ENCODE results near the gene JAG2. TPM values are rescaled to one million over a fixed set of nuclear protein-coding genes. Genes with fewer than 3 reads are reported as not detected.
"Not testable (repeated sequence)": the region's sequence is repeated elsewhere in the genome, so short reads cannot be mapped to it uniquely, and the experiment has no call there.

Gene JAG2
- total RNA-seq, 1 donor from 2014 or later = 33.6 TPM

DNA sequence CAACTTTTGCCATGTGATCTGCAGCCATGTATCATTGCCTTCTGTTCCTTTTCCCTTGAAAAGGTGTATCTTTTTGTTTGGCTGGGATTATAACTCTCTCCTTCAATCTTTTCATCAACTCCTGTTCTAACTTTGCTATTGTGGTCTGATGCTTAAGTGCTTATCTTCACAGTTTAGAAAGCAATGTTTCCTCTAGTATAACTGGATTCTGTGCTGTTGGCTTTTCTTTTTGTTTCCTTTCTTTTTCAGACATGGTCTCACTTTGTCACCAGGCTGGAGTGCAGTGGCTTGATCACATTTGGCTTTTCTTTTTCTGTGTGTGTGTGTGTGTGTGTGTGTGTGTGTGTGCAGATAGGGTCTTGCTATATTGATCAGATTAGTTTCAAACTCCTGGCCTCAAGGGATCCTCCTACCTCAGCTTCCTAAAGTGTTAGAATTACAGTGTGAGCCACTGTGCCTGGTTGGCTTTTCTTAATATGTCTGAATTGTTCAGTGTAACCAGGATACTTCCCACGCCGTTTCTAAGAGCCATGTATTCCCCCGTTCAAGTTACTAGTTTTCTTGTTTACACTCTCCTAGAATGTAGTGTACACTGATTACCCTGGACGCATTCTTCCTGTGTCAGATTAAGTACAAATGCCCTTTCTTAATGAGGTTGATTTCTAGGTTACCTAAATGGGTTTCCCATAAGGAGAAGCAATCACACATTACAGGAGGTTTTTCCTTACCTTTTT lies 35.5 kb downstream of the JAG2 start:
- no peak for DNase-seq
- ATAC-seq = no peak
- intact Hi-C loops (cut with micrococcal nuclease) = no loop called here

DNA sequence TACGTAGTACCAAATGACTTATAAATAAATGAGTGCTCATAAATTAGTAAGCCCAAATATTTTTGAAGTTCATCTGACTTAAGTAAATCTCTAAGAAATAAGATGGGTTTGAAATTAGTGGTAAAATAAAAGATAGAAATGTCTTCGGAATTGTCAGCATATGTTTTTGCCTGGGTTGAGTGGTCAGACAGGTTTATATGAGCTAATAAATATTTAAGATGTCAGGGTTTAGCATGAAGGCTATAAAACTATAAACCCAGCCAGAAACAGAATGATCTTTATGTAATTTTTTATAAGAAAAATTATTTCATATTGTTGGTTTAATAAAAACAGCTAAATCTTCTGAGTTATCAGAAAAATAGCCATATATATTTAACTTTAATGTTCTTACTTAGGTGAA lies 37.3 kb downstream of the JAG2 start:
- ATAC-seq = no peak
- intact Hi-C loops (cut with micrococcal nuclease) = no loop called here

DNA sequence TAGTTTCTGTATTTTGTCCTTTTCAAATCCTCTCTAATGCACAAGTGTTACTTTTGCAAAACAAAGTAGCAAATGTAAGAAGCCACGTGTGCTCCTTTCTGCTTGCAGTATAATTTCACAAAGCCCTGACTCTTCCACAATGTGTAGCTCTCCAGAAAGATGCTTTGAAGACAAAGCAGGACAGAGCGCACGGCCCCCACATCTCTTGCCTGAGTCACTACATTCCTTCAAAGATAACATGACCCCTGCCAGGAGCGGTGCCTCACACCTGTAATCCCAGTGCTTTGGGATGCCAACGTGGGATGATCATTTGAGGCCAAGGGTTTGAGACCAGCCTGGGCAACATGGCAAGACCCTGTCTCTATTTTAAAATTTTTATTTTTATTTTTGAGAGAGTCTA lies 40.5 kb downstream of the JAG2 start:
- ATAC-seq (no peak), DNase-seq (no peak)
- intact Hi-C loops (cut with micrococcal nuclease) = no loop called here

More for the DNA sequence above, 37.3 kb downstream of the JAG2 start:
- no peak for DNase-seq

DNA sequence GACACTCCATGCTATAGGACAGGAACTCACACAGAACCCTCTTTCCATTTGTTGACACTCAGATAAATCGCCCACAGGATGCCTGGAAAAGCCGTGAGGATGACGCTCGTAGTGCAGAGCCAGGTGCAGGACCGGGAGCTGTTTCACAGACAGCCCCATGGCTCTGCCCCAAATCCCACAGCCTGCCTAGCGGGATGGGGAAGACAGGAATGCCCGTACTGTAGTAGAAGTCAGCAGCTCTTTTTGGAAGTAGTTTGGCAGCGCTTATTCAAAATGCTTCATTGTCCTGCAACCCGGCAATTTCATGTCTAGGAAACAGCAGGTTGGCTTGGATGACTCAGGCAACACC lies 41.6 kb downstream of the JAG2 start:
- no peak for DNase-seq
- intact Hi-C loops (cut with micrococcal nuclease) = no loop called here
- ATAC-seq = no peak

DNA sequence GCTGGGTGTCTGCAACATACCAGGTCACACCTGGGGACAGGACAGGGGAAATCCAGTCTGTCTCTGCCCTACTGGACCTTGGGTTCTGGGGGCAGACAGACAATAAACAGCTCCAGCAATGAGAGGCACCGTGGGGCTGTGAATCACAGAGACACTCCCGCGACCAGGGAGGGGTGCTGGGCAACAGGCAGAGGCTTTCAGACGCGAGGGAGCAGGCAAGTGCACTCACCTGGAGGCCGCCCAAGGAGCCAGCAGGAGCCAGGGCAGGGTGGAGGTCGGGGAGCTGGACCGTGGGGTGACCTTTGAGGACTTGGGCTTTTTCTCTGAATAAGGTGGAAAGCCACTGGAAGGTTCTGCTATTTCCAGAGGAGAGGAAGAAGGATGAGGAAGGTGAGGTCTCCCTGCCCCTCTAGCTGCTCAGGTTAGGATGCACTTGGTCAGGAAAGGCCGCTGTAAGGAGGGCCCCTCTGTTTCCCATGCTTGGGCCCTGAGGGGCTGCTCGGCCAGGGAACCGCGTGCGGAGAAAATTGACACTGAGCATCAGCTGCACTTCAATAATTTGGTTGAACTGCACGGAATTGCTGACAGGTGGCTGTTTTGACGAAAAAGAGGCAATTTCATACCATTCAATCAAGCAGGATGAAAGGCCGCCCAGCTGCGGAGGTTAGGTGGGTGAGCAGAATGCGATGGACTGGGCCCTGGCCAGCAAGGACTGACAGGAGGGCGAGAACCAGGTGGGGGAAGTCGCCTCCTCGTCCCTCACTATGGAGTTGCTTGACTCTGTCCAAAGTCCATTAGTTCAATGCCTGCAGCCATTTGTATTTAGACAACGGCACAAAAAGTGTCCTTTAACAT lies 42.2 kb downstream of the JAG2 start:
- ATAC-seq = no peak
- intact Hi-C loops (cut with micrococcal nuclease) = no loop called here

DNA sequence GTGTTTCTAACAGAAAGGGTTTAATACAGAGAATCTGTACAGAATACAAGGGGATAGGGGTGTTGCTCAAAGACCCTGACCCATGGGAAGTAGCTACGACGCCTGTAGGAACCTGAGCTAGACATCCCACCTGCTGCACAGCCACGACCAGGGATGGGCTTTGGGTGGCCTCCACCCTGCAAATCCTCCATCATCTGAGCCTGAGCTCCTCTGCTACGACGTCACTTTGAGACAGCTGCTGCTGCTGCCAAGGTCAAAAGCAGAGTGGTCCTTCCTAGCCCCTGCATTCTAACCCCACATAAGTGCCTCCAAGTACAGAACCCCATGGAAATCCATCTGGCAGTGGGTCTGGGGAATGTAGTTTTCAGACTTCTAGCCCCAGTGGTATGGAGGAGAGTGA lies 43.8 kb downstream of the JAG2 start:
- no peak for DNase-seq
- intact Hi-C loops (cut with micrococcal nuclease) = no loop called here
- no peak for ATAC-seq

More for the DNA sequence above, 42.2 kb downstream of the JAG2 start:
- DNase-seq = no peak

DNA sequence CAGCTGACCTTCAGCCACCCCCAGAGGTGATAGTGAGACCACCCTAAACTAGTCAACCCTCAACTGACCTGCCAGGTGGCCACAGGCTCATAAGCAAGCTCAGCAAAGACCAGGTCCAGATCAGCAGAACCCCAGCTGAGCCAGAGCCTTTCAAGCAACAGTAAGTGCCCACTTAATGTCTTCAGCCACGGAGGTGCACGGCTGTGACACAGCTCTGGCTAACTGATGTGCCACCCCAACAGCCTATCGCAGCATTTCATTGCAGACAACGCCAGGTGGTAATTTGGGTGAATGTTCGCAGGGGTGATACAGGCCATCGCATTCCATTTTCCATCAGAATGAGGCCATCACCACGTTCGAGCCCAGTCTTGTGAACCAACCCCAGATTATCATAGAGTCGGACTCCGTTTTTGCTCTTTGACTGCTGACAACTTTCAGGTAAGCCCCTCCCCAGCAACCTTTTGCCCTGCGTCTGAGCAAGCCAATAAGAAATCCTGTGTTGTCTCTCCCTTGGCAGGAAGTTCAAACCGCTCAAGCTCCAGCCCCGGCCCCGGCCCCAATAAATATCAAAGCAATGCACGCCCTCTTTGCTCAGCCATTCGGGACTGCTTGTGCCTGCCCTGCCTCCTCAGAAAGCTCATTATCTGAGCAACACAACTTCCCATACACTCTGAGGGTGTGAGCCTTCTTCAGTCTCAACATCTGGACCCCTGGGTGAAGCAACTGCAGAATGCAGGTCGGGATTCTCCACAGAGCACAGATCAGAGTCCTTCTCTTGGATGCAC lies 44.4 kb downstream of the JAG2 start:
- no peak for DNase-seq
- intact Hi-C loops (cut with micrococcal nuclease) = loop anchor here (2.0 kb wide), 1 partner anchor 19 kb away; no protein-coding TSS in a partner anchor

DNA sequence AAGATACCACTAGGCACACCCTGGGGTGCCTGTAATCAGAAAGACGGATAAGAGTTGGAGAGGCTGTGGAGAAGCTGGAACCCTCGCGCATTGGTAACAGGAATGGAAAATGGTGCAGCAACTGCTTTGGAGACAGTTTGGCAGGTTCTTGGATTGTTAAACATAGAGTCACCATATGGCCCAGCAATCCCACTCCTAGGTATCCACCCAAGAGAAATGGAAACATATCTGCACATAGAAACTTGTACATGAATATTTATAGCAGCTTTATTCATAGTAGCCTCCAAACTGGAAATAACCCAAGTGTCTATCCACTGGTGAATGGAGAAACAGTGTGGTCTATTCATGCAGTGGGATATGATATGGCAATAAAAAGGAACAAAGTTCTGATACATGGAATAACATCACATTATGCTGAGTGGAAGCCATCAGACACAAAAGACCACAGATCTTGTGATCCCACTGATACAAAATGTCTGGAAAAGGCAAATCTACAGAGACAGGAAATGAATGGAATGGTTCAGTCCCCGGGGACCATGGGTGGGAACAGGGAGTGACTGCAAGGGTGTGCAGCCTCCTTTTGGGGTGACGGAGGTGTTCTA lies 45.4 kb downstream of the JAG2 start:
- no peak for ATAC-seq
- DNase-seq = no peak
- intact Hi-C loops (cut with micrococcal nuclease) = loop anchor here (2.0 kb wide), 1 partner anchor 18 kb away; no protein-coding TSS in a partner anchor

More for the DNA sequence above, 44.4 kb downstream of the JAG2 start:
- ATAC-seq = no peak

DNA sequence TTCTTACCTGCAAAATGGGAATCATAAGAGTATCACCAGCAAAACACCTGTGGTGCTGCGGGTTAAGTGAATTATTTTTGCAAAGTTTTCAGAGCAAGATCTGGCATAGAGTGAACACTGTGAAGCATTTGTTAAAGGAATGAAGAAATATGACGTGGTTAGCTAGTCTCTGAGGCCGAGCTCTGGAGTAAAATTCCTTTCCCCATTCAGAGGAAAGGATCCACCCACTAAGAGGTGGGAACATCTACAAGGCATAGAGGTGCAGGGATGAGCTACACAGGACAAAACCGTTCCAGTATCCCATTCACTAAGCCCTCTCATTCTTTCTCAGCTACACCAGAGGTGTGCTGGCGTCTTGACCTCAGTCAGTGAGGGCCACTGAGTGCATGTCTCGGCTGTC lies 48.5 kb downstream of the JAG2 start:
- no peak for DNase-seq
- no peak for ATAC-seq
- intact Hi-C loops (cut with micrococcal nuclease) = no loop called here

DNA sequence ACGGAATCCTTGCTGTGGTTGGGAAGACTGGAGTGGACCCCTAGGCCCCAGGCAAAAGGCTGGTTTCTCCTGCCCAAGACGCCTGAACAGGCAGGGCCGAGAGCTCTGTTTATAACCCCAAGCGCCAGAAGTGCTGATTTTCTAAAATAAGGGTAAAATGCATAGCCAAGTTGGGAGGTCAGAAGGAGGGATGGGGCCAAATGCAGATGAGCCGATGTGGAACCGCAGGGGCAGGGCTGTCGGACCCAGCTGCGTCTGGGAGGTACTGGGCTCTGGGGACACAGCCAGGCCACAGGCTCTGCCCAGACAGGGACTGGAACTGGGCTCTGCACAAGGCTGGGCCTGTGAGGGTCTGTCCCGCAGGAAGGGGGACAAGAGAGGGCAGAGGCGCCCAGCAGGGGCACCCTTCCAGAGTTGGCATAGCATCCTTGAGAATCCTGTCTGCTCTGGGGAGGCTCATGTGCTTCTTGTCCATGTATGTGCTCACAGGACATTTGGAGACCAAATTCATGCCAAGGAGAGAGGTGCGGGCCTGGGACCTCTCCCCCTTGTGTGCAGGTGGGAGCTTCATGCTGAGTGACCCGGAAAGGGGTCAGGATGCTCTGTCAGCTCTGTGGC lies 49.1 kb downstream of the JAG2 start:
- intact Hi-C loops (cut with micrococcal nuclease) = no loop called here
- no peak for DNase-seq
- no peak for ATAC-seq

DNA sequence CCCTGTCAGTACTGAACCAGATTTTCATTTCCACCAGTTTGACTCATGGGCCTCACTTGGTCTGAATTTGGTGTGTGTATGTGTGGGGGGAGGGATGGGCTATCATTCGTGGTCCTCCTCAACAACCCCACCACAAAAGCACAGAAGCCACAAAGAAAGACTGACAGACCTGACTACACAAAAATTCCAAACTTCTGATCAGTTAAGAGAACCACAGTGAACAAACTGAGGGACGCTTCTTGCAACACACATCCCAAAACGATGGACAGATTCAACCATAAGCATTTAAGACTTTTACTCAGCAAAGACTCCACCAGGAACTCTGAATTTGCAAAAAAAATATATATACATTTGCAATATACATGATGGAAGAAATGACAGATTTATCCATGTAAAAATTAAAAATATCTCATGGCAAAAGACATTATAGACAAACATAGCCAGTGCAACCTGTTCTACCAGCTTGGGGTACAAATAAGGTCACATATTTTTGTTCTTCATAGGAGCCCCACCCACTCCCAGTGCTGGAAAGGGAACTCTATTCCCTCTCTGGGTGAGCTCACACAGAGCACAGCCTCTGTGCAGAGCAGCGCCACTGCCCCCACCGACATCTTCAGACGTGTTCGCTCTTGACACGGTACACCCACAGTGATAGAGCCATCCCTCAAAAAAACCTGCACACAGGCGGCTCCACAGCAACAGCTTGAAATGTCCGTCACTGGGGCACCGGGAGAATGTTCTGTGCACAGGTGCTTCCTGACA lies 49.7 kb downstream of the JAG2 start:
- intact Hi-C loops (cut with micrococcal nuclease) = no loop called here
- no peak for ATAC-seq
- DNase-seq = no peak

DNA sequence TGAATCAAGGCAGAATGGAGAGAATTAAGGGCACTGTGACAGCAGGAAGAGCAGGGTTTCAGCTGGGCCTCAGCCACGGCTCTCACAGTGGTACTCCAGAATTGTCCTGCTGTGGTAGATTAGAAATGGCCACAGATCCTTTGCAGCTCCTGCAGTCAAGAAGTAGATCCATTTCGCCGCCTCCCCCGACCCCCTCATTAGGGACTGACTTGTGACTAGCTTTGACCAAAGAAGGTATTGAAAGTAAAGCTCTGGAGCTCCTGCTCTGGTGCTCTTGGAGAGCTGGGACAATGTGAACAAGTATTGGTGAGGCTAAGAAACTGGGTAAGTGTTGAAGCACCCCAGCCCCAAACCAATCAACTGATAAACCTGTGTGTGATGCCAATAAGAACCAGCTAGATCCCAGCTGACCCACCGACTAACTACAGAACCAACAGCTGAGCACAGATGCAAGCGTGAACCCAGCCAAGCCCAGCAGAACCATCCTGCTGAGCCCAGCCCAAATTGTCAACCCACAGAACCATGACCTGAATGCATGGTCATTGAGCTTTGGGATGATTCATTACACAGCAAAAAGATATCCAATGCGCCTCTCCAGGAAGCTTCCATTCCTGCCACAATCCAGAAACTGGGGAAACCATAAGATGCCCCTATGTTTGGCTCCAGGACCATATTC lies 50.7 kb downstream of the JAG2 start:
- intact Hi-C loops (cut with micrococcal nuclease) = no loop called here
- no peak for ATAC-seq
- no peak for DNase-seq

DNA sequence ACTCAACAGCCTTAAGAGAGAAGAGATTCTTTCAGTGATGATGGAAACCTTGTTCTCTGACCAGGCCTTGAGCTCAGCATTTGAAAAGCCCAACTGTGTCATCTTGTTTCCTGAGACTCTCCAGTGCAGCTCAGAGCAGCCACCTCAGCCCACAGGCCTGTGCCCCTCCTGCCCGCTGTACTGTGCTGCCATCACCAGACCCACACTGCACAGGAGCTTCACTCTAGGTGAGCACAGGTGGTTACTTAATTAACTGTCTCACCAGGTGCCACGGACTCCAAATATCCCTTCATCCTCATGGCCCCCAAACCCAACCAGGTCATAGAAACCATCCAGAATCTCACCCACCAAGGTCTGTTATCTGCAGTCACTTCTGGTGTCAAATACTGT lies 51.3 kb downstream of the JAG2 start:
- intact Hi-C loops (cut with micrococcal nuclease) = no loop called here
- DNase-seq (no peak), ATAC-seq (no peak)

DNA sequence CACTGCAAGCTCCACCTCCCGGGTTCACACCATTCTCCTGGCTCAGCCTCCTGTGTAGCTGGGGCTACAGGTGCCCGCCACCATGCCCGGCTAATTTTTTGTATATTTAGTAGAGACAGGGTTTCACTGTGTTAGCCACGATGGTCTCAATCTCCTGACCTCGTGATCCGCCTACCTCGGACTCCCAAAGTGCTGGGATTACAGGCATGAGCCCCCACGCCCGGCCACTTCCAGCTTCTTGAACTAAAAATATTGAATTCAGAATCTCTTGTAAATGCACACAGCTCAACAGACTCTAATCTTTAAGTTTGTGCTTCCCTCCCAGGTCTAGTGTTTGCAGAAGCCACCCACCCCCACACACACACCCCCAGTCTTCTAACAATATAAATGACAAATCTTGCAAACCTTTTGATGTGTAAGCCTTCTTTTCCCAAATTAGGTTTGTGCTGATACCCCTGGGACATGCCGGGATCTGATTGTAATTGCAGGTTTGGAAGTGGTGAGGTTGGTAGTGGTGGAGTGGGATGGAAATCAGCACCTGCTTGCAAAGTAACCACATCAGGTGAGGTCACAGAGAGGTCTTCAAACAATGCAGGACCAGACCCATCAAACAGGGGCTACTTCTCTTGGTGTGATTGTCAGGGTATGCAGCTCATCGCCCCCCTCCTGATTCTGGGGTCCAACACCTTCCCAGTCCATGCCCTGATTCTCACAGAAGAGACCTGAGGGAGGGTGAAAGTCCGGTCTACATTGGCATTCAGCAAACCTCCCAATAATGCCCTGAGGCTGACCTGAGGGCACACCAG lies 51.9 kb downstream of the JAG2 start:
- DNase-seq = no peak
- intact Hi-C loops (cut with micrococcal nuclease) = no loop called here
- no peak for ATAC-seq

DNA sequence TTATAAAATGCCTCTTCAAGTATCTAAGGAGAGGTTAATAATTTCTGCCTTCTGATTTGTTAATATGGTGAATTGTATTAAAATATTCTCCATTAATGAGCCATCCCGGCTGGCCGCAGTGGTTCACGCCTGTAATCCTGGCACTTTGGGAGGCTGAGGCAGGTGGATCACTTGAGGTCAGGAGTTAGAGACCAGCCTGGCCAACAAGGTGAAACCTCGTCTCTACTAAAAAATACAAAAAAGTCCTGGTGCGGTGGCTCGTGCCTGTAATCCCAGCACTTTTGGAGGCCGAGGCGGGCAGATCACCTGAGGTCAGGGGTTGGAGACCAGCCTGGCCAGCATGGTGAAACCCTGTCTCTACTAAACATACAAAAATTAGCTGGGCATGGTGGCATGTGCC lies 59.3 kb downstream of the JAG2 start:
- DNase-seq; ATAC-seq; intact Hi-C loops (cut with micrococcal nuclease): not testable (repeated sequence)

DNA sequence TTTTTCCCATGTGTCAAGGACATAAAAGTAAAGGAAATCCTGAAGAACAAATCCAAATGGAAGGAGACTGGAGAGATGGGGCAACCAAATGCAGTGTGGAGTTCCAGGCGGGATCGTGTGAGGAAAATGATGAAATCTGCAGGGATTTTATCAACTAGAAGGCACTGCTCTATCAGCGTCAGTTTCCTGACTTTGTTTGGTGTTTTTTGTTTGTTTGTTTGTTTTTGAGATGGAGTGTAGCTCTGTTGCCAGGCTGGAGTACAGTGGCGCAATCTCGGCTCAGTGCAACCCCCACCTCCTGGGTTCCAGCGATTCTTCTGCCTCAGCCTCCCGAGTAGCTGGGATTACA lies 60.1 kb downstream of the JAG2 start:
- DNase-seq (no peak), ATAC-seq (no peak)
- intact Hi-C loops (cut with micrococcal nuclease) = no loop called here

Data from left ventricle myocardium superior (tissue), 1 donor.